ENCODE measurements around the gene TSFM. TPM values are rescaled to one million over a fixed set of nuclear protein-coding genes. Genes with fewer than 3 reads are reported as not detected.
"Not testable (repeated sequence)": the region's sequence is repeated elsewhere in the genome, so short reads cannot be mapped to it uniquely, and the experiment has no call there.

The TSFM gene
- total RNA-seq, 1 experiment from 2014 or later, result 40.7 TPM

DNA sequence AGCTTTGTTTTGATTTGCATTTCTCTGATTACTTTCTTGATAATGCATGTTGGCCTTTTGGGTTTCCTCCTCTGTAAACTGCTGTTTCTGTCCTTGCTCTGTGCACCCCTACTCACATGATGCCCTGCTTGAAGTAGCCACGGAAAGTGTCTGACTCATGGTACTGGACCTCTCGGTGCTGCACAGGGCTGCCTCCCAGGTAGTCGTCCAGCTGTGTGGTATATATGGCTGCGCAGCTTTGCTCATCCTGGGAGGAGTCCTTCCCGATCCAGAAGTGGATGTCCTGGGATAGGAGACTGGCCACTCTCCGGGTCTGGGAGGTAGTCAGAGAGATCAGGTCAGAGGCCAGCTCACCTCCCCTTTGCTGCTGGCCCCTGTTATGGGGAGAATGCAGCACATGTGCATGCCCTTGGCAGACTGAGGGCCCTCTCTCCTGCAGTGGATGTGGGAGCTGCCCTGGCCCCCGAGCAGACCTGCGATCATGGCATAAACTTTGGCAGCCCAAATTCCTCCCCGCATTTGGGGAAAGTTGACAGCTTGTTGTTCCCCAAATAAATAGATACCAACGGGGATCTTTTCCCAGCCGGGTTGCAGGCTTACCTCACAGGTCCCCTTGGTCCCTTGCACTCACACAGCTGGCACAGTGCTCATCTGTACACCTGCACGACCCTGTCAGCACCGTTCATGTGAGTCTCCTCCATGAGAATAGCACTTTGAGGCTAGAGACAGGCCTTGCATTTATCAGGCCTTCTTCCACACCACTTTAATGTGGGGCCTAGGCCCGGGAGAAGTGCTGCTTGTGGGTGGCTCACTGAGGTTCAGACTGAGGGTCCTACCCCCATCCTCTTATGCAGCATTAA is 30.8 kb downstream of the TSFM start:
- H3K4me2 ChIP-seq (ENCODE audit: low read depth, low read length, poor library complexity, severe bottlenecking), result no peak overlapping the region
- no peaks in the 10 kb centered on the region for H3K9me2 ChIP-seq (replicated peaks; ENCODE audit: insufficient read depth, low read length)
- no peaks in the 10 kb centered on the region for H3K36me3 ChIP-seq (ENCODE audit: insufficient read depth, low read length)
- H3K27ac ChIP-seq (ENCODE audit: low read length), result no peak overlapping the region
- no peak overlapping the region for H3K9ac ChIP-seq (ENCODE audit: low read length)
- no peaks in the 10 kb centered on the region for H4K20me1 ChIP-seq (ENCODE audit: insufficient read depth, low read depth, low read length)
- no peaks in the 10 kb centered on the region for H3K4me1 ChIP-seq (ENCODE audit: low read length)
- H3K79me2 ChIP-seq (ENCODE audit: low read length), result no peaks in the 10 kb centered on the region
- H2AFZ ChIP-seq (ENCODE audit: low read length), result no peak overlapping the region
- H3K9me3 ChIP-seq (ENCODE audit: low read length), result no peaks in the 10 kb centered on the region
- H3K27me3 ChIP-seq (ENCODE audit: low read length), result no peaks in the 10 kb centered on the region
- no peak for DNase-seq
- H3K4me3 ChIP-seq (ENCODE audit: low read length), result no peak overlapping the region

DNA sequence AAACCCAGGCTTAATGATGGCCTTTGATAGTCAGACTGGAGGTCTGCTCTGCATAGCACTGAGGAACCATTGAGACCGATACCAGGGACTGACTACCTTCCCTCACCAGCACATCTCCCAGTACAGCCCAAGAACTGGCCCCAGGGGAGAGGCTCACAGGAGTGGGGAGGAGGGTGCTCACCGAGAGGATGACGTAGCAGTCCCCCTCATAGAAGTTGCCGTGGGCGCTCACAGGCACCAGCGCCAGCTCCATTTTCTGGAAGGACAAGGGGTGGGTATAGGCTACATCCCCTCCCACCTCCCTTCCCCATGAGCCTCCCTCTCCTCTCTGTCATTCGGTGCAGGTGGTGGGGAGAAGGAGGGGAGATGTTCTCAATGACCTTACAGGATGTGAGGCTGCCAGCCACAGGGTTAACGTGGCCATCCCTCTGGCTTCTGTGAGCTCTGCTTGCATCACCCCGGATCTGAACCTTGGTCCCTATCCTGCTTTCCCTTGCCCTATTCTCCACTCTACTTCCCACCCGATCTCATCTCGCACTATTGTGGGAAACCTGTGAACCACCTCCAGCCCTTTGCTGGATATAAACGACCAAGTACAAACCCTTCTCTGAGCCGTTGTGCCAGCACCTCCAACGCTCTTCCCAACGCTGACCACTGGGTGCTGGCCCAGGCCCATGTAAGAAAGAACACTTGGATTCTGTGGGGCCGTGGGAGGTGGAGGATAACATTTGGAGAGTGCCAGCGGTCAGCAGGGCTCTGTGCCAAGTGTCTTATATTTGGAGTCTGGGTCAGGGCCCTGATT is 31.6 kb downstream of the TSFM start:
- Histone ChIP-seq H3K36me3 (ENCODE audit: insufficient read depth, low read length) (no peaks in the 10 kb centered on the region), H4K20me1 (ENCODE audit: insufficient read depth, low read depth, low read length) (no peaks in the 10 kb centered on the region), H3K4me2 (ENCODE audit: low read depth, low read length, poor library complexity, severe bottlenecking) (no peak overlapping the region), H3K9ac (ENCODE audit: low read length) (no peak overlapping the region), H3K27ac (ENCODE audit: low read length) (no peak overlapping the region), H3K4me1 (ENCODE audit: low read length) (peaks cover 6% of the 10 kb centered on the region), H3K9me3 (ENCODE audit: low read length) (no peaks in the 10 kb centered on the region), H3K27me3 (ENCODE audit: low read length) (no peaks in the 10 kb centered on the region), H3K9me2 (replicated peaks; ENCODE audit: insufficient read depth, low read length) (no peaks in the 10 kb centered on the region), H2AFZ (ENCODE audit: low read length) (no peak overlapping the region), H3K4me3 (ENCODE audit: low read length) (no peak overlapping the region), H3K79me2 (ENCODE audit: low read length) (no peaks in the 10 kb centered on the region)
- DNase-seq, result no peak

- DNase-seq, result peak; percentile 48
Measured at GRCh38 chr12:57815177-57816000, 32.8 kb downstream of the TSFM start.

DNA sequence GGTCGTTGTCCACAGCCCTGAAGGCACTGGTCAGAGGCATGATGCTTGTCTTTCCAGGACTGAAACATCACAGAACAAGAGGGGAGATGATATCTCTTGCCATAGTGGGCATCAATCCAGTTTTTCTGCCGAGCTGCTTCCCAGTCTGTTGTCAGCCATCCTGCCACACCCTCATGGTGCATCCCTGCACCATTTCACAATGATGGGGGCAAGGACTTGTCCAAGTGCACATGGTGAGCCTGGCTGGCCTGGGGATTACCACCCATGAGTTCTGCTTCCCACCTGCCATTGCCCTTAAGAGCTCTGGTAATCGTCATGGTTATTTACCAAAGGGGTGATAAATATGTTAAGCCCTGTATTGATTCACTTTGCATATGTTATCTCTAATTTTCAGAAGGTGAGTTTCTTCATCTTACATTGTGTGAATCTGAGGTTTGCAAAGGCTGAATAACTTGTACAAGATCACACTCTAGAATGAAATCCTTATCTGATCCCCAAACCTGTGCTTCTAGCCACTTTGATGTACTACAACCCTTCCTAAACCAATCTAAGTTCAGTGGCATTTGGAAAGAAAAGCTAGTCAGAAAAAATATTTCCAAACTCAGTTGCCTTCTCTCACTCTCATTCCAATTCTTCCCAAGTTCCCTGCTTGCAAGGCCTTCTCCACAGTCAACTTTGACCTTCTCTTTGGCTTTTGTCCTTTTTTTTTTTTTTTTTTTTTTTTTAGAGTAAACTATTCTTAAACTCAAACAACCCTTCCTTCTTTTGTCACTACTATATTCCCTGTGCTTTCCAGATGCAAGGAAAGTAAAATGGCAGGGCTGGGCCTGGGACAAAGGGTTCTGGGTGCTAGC is 33.6 kb downstream of the TSFM start:
- H3K4me3 ChIP-seq (ENCODE audit: low read length), result no peak overlapping the region
- H3K4me1 ChIP-seq (ENCODE audit: low read length), result peaks cover 6% of the 10 kb centered on the region
- H2AFZ ChIP-seq (ENCODE audit: low read length), result no peak overlapping the region
- DNase-seq, result no peak
- no peaks in the 10 kb centered on the region for H4K20me1 ChIP-seq (ENCODE audit: insufficient read depth, low read depth, low read length)
- no peak overlapping the region for H3K9ac ChIP-seq (ENCODE audit: low read length)
- no peaks in the 10 kb centered on the region for H3K9me3 ChIP-seq (ENCODE audit: low read length)
- no peaks in the 10 kb centered on the region for H3K36me3 ChIP-seq (ENCODE audit: insufficient read depth, low read length)
- no peaks in the 10 kb centered on the region for H3K27me3 ChIP-seq (ENCODE audit: low read length)
- no peaks in the 10 kb centered on the region for H3K79me2 ChIP-seq (ENCODE audit: low read length)
- H3K4me2 ChIP-seq (ENCODE audit: low read depth, low read length, poor library complexity, severe bottlenecking), result no peak overlapping the region
- H3K9me2 ChIP-seq (replicated peaks; ENCODE audit: insufficient read depth, low read length), result no peaks in the 10 kb centered on the region
- H3K27ac ChIP-seq (ENCODE audit: low read length), result no peak overlapping the region

More at GRCh38 chr12:57815177-57816000, 32.8 kb downstream of the TSFM start:
- Histone ChIP-seq H3K9me2 (replicated peaks; ENCODE audit: insufficient read depth, low read length) (no peaks in the 10 kb centered on the region), H3K36me3 (ENCODE audit: insufficient read depth, low read length) (no peaks in the 10 kb centered on the region), H4K20me1 (ENCODE audit: insufficient read depth, low read depth, low read length) (no peaks in the 10 kb centered on the region), H3K4me3 (ENCODE audit: low read length) (no peak overlapping the region), H3K79me2 (ENCODE audit: low read length) (no peaks in the 10 kb centered on the region), H3K4me2 (ENCODE audit: low read depth, low read length, poor library complexity, severe bottlenecking) (no peak overlapping the region), H3K9ac (ENCODE audit: low read length) (no peak overlapping the region), H3K27ac (ENCODE audit: low read length) (no peak overlapping the region), H2AFZ (ENCODE audit: low read length) (no peak overlapping the region), H3K9me3 (ENCODE audit: low read length) (no peaks in the 10 kb centered on the region), H3K27me3 (ENCODE audit: low read length) (no peaks in the 10 kb centered on the region), H3K4me1 (ENCODE audit: low read length) (peaks cover 6% of the 10 kb centered on the region)

DNA sequence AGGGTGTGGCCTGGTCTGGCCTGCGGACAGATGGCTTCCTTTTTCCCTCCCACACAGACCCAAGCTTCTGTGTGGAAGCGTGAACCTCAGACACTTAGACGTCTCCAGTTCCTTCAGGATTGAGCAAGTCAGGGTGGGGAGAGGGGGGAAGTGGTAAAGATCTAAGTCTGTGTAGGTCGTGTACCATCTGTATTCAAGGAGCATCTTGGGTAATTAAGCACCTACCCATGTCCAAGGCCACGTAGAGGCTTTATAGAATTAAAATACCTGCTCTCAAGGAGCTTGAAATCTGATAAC is 34.2 kb downstream of the TSFM start:
- Histone ChIP-seq H3K79me2 (ENCODE audit: low read length) (no peaks in the 10 kb centered on the region), H3K36me3 (ENCODE audit: insufficient read depth, low read length) (no peaks in the 10 kb centered on the region), H3K27me3 (ENCODE audit: low read length) (no peaks in the 10 kb centered on the region), H3K4me2 (ENCODE audit: low read depth, low read length, poor library complexity, severe bottlenecking) (no peak overlapping the region), H3K9me2 (replicated peaks; ENCODE audit: insufficient read depth, low read length) (no peaks in the 10 kb centered on the region), H3K9me3 (ENCODE audit: low read length) (no peaks in the 10 kb centered on the region), H3K4me1 (ENCODE audit: low read length) (peaks cover 6% of the 10 kb centered on the region), H3K27ac (ENCODE audit: low read length) (no peak overlapping the region), H3K4me3 (ENCODE audit: low read length) (no peak overlapping the region), H3K9ac (ENCODE audit: low read length) (no peak overlapping the region), H2AFZ (ENCODE audit: low read length) (no peak overlapping the region), H4K20me1 (ENCODE audit: insufficient read depth, low read depth, low read length) (no peaks in the 10 kb centered on the region)
- no peak for DNase-seq

DNA sequence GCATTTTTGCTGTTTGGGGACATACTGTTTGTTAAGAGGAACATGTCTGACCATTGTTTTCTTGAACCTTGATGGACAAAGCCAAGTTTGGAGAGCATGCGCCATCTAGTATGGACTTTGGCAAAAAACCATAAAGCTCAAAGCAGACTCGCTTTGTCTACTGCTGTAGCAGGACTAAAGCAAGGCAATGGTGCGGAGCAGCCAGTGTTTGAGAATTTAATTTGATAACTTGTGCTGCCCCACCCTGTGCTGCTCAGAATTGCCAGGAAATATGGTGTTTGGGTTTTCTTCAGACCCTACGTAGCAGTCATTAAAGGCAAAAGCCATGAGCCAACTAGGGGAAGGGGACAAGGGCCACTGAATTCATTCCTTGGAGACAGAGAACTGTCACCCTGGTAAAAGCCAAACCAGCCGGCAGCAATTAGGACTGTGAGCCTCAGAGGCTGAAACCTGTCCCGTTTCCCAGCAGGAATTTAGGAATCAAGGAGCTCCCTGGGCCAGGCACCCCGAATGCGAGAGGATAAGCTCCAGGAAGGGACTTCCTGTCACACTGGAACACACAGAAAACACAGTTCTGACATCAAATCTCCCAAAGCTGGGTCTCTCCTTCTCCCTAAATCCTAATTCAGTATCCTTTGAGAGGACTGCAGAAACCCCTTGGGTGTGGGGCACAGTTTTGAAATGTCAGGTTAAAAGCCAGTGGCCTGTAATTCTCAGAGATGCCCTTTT is 34.8 kb downstream of the TSFM start:
- Histone ChIP-seq H3K4me2 (ENCODE audit: low read depth, low read length, poor library complexity, severe bottlenecking) (no peak overlapping the region), H4K20me1 (ENCODE audit: insufficient read depth, low read depth, low read length) (no peaks in the 10 kb centered on the region), H3K4me3 (ENCODE audit: low read length) (no peak overlapping the region)

DNA sequence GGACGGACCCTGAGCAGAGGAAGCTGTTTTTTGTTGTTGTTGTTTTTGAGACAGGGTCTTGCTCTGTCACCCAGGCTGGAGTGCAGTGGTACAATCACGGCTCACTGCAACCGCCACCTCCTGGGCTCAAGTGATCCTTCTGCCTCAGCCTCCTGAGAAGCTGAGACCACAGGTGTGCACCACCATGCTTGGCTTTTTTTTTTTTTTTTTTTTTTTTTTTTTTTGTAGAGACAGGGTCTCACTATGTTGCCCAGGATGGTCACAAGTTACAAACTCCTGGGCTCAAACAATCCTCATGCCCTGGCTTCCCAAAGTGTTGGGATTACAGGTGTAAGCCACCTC is 35.4 kb downstream of the TSFM start:
- H3K79me2 ChIP-seq (ENCODE audit: low read length); H3K27ac ChIP-seq (ENCODE audit: low read length); H3K27me3 ChIP-seq (ENCODE audit: low read length); H3K4me2 ChIP-seq (ENCODE audit: low read depth, low read length, poor library complexity, severe bottlenecking); H4K20me1 ChIP-seq (ENCODE audit: insufficient read depth, low read depth, low read length); H3K4me1 ChIP-seq (ENCODE audit: low read length); H3K9me2 ChIP-seq (replicated peaks; ENCODE audit: insufficient read depth, low read length); H3K36me3 ChIP-seq (ENCODE audit: insufficient read depth, low read length); H3K4me3 ChIP-seq (ENCODE audit: low read length); H2AFZ ChIP-seq (ENCODE audit: low read length); H3K9me3 ChIP-seq (ENCODE audit: low read length); DNase-seq; H3K9ac ChIP-seq (ENCODE audit: low read length): not testable (repeated sequence)

More for the DNA sequence above, 34.8 kb downstream of the TSFM start:
- H3K79me2 ChIP-seq (ENCODE audit: low read length), result no peaks in the 10 kb centered on the region
- no peak overlapping the region for H3K9ac ChIP-seq (ENCODE audit: low read length)
- no peak overlapping the region for H2AFZ ChIP-seq (ENCODE audit: low read length)
- no peaks in the 10 kb centered on the region for H3K9me2 ChIP-seq (replicated peaks; ENCODE audit: insufficient read depth, low read length)
- DNase-seq, result no peak
- H3K9me3 ChIP-seq (ENCODE audit: low read length), result no peaks in the 10 kb centered on the region
- H3K4me1 ChIP-seq (ENCODE audit: low read length), result peaks cover 6% of the 10 kb centered on the region
- H3K27ac ChIP-seq (ENCODE audit: low read length), result no peak overlapping the region
- no peaks in the 10 kb centered on the region for H3K27me3 ChIP-seq (ENCODE audit: low read length)
- H3K36me3 ChIP-seq (ENCODE audit: insufficient read depth, low read length), result no peaks in the 10 kb centered on the region
